Type B pancreatic cell (in vitro differentiated cells): Measurements from ENCODE around the gene SLC16A12. TPM values are rescaled to one million over a fixed set of nuclear protein-coding genes. Genes with fewer than 3 reads are reported as not detected.

Experiments
- DNase-seq: peaks from one replicate; pipeline ENCODE4 v3.0.0; 2021; ENCODE audit warnings: mixed read lengths; ENCODE audit not compliant: unreplicated experiment; ENCODE audit errors: extremely low spot score
- H3K27ac Mint-ChIP-seq: 2 replicates; pipeline ENCODE4 v1.8.0; 2021; ENCODE audit warnings: mild to moderate bottlenecking, mixed read lengths
- H3K27me3 Mint-ChIP-seq: 2 replicates; pipeline ENCODE4 v1.8.0; 2021; ENCODE audit warnings: mixed read lengths
- H3K36me3 Mint-ChIP-seq: 2 replicates; pipeline ENCODE4 v1.8.0; 2021; ENCODE audit warnings: mixed read lengths
- H3K4me1 Mint-ChIP-seq: one replicate; pipeline ENCODE4 v1.8.0; 2021; ENCODE audit warnings: mixed read lengths; ENCODE audit not compliant: unreplicated experiment
- H3K4me3 Mint-ChIP-seq: 2 replicates; pipeline ENCODE4 v1.8.0; 2021; ENCODE audit warnings: mild to moderate bottlenecking, mixed read lengths
- H3K9me3 Mint-ChIP-seq: 2 replicates; pipeline ENCODE4 v1.8.0; 2021; ENCODE audit warnings: mixed read lengths
- CTCF ChIP-seq: fragments of 200-600 bp; sonication (generic); conservative IDR thresholded peaks from 2 replicates; pipeline ENCODE4 v1.5.0; 2021; ENCODE audit warnings: antibody characterized with exemption, mild to moderate bottlenecking
- total RNA-seq: library from RNA; stranded (reverse); gene quantifications from 2 replicates; pipeline ENCODE4 v1.2.1, GENCODE V29; 2021; ENCODE audit warnings: low replicate concordance

The SLC16A12 gene
- total RNA-seq, 1 donor from 2014 or later: 3.7 TPM

GRCh38 chr10:89505640-89506275 is 29.6 kb downstream of the SLC16A12 start:
- no peak for DNase-seq
- no peaks in the 10 kb centered on the region for H3K9me3 Mint-ChIP-seq
- H3K27ac Mint-ChIP-seq: no peak overlapping the region
- no peaks in the 10 kb centered on the region for H3K36me3 Mint-ChIP-seq
- H3K4me1 Mint-ChIP-seq: peaks cover 10% of the 10 kb centered on the region
- TF ChIP-seq CTCF: no peak
- no peak overlapping the region for H3K4me3 Mint-ChIP-seq
- no peaks in the 10 kb centered on the region for H3K27me3 Mint-ChIP-seq

GRCh38 chr10:89504691-89505090 is 30.7 kb downstream of the SLC16A12 start:
- H3K36me3 Mint-ChIP-seq: no peaks in the 10 kb centered on the region
- no peaks in the 10 kb centered on the region for H3K27me3 Mint-ChIP-seq
- no peak for DNase-seq
- TF ChIP-seq CTCF: no peak
- H3K4me1 Mint-ChIP-seq: peaks cover 10% of the 10 kb centered on the region
- H3K27ac Mint-ChIP-seq: no peak overlapping the region
- no peaks in the 10 kb centered on the region for H3K9me3 Mint-ChIP-seq
- H3K4me3 Mint-ChIP-seq: no peak overlapping the region

GRCh38 chr10:89503652-89504370 is 31.6 kb downstream of the SLC16A12 start:
- DNase-seq: no peak
- Mint-ChIP-seq H3K9me3 (no peaks in the 10 kb centered on the region), H3K27ac (no peak overlapping the region), H3K27me3 (no peaks in the 10 kb centered on the region), H3K4me1 (peaks cover 10% of the 10 kb centered on the region), H3K36me3 (no peaks in the 10 kb centered on the region), H3K4me3 (no peak overlapping the region)
- TF ChIP-seq CTCF: no peak

GRCh38 chr10:89503151-89503550 is 32.2 kb downstream of the SLC16A12 start:
- H3K27me3 Mint-ChIP-seq: no peaks in the 10 kb centered on the region
- no peaks in the 10 kb centered on the region for H3K9me3 Mint-ChIP-seq
- DNase-seq: no peak
- no peak for TF ChIP-seq CTCF
- no peak overlapping the region for H3K4me3 Mint-ChIP-seq
- H3K36me3 Mint-ChIP-seq: no peaks in the 10 kb centered on the region
- H3K4me1 Mint-ChIP-seq: peaks cover 10% of the 10 kb centered on the region
- no peak overlapping the region for H3K27ac Mint-ChIP-seq

GRCh38 chr10:89502549-89502948 is 32.8 kb downstream of the SLC16A12 start:
- Mint-ChIP-seq H3K27me3 (no peaks in the 10 kb centered on the region), H3K36me3 (no peaks in the 10 kb centered on the region), H3K4me1 (peaks cover 10% of the 10 kb centered on the region), H3K9me3 (no peaks in the 10 kb centered on the region), H3K4me3 (no peak overlapping the region), H3K27ac (no peak overlapping the region)
- TF ChIP-seq CTCF: no peak
- no peak for DNase-seq
